Stimulated activated CD4-positive, alpha-beta T cell treated with anti-CD3 and anti-CD28 coated beads, Interleukin-15, amount 100 ng/mL, for 24 hours (primary cell): Measurements from ENCODE around the gene C12orf43.

ENCODE experiments used
- DNase-seq: peaks from one replicate; pipeline ENCODE4 v3.0.0-alpha.2; 2020

Gene C12orf43

DNA sequence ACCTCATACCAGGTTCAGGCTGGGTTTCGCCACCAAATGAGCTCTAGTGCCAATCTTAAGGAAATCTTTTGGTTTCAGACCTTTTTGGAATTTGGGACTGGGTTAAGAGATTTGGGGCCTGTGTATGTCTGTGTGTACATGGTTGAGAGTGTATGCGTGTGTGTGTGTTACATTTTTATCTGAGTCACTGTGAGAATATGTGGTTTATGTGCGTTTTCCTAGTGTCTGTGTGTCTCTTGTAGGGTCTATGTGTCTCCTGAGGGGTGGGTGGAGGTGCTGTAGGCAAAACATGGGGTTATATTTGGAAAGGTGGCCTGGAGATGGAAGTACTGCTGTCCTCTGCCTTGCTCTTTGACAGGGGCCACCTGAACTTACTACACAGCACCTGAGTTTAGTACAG, 17.9 kb downstream of the C12orf43 start:
- DNase-seq: no peak

DNA sequence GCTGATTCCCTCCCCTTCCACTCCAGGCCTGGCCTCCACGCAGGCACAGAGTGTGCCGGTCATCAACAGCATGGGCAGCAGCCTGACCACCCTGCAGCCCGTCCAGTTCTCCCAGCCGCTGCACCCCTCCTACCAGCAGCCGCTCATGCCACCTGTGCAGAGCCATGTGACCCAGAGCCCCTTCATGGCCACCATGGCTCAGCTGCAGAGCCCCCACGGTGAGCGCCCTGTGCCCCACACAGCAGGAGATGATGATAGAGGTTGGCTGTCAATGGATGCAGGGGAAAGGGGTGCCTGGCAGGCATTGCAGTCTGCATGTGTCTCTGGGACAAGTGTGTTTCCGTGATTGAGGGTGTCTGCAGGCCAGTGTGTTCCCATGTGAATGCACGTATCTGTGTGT, 18.8 kb downstream of the C12orf43 start:
- DNase-seq: no peak

- DNase-seq: no peak
Observed at GRCh38 chr12:120996133-120996746, 20.0 kb downstream of the C12orf43 start.

GRCh38 chr12:120994589-120995337, 21.5 kb downstream of the C12orf43 start:
- DNase-seq: no peak

- no peak for DNase-seq
Observed at GRCh38 chr12:120994059-120994458, 22.2 kb downstream of the C12orf43 start.

DNA sequence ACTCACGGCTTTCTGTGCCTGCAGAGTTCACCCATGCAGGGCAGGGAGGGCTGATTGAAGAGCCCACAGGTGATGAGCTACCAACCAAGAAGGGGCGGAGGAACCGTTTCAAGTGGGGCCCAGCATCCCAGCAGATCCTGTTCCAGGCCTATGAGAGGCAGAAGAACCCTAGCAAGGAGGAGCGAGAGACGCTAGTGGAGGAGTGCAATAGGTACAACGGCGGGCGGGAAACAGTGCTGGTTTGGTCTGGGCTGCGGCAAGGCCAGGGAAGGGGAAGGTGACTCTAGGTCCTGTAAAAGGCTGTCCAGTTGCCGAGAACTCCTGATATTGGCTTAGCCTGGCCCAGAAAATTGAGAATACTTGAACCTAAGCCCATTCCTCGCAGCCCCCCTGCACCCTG, 22.8 kb downstream of the C12orf43 start:
- DNase-seq: no peak

DNA sequence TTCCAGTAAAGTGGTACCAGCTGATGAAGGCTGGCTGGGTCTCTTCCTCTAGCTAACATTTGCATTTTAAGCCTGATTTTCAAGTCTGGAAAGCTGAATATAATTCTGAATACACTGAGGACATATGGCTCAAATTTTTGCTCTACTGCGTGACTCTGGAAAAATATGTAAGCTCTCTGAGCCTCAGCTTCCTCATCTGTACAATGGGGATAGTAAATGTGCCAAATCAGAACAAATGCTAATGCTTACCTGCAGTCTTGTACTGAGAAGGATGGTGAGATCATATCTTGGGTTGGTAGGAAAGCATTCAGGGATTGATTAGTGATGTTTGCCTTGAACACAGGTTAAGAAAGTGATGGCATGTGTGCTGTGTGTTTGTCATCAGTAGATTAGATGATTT, 23.3 kb downstream of the C12orf43 start:
- DNase-seq: no peak

GRCh38 chr12:120991965-120992364, 24.3 kb downstream of the C12orf43 start:
- no peak for DNase-seq

- DNase-seq: no peak
Observed at GRCh38 chr12:120990487-120991055, 25.7 kb downstream of the C12orf43 start.

DNA sequence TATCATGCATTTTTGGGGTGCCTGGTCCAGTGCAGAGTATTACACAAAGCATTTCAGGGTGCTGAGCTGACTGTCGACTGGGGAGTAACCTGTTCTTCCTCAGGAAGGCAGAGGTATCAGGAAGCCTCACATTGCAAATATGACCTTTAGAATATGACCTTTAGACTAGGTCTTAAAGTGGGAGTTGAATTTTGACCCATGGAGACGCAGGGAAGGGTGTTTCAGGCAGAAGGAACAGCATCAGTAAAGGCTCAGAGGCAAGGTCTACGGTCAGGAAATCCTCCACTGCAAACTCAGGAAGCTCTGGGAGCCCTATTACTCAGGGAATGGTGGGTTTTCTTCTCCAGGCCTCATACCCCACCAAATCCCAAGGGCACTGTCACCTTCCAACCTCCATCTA, 26.6 kb downstream of the C12orf43 start:
- DNase-seq: no peak

- DNase-seq: no peak
Observed at GRCh38 chr12:120988658-120989057, 27.6 kb downstream of the C12orf43 start.

GRCh38 chr12:120988234-120988633, 28.1 kb downstream of the C12orf43 start:
- no peak for DNase-seq

- no peak for DNase-seq
Observed at GRCh38 chr12:120984351-120984898, 31.9 kb downstream of the C12orf43 start.

DNA sequence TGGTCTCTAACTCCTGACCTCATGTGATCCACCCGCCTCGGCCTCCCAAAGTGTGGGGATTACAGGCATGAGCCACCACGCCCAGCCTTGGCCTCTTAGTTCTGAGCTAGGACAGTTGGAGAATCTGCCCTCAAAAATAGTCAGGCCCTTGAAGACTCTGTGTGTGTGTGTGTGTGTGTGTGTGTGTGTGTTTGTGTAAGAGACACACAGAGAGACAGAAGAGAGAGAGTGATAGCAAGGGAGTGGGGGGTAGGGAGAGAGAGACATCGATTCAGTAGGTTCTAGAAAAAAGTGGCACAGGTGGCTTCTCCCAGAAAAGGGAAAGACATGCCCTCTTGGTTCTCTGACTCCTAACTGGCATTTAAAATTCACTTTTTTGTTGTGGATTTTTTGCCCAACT, 32.5 kb downstream of the C12orf43 start:
- no peak for DNase-seq

GRCh38 chr12:120982659-120983058, 33.6 kb downstream of the C12orf43 start:
- DNase-seq: no peak

DNA sequence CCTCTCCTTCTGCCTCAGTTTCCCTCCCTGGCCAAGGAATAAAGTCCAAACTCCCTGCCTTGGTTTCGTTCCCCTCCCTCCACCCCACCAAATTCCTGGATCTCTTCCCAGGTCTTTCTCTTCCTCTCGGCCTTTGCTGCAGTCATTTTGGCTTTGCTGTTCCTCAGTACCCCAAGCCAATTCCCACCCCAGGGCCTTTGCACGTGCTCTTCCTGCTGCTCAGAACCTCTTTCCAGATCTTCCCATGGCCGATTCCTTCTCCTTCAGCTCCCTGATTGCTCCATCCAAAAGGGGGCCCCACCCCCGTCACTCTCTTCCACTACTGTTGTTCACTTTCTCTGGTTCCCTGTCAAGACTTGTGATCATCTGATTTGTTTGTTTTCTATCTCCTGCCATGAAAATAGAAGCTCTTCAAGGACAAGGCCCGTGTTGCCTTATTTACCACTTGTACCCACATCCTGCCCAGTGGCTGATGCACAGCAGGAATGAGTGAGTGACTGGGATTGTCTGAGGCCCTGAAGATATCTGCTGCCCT, 34.8 kb downstream of the C12orf43 start:
- DNase-seq: no peak

DNA sequence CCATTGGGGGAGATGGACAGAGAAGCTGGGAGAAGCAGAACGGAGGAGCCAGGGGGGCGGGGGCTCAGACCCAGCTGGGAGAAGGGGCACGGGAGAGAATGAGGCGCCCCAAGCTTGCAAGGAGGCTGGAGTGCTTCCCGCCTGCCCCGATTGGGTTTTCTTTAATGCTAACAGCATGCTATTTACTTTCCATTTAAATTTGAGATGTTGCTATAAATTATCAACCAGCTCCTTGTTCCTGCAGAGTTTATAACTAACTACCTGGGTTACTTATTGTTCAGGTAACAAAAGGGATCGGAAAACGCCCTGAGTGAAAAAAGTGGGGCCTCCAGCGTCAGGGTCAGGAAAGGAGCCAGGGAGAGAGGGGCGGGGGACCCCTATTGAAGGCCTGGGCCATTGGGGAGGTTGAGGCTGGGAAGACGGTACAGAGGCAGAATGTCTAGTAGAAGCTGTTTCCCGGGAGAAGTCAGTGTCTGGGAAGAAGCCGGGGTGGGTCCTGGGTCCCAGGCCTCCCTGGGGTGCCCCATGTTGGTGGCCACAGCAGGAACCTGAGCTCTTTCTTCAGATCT, 35.4 kb downstream of the C12orf43 start:
- no peak for DNase-seq

- no peak for DNase-seq
Observed at GRCh38 chr12:120979862-120980696, 36.2 kb downstream of the C12orf43 start.

- no peak for DNase-seq
Observed at GRCh38 chr12:120979220-120979861, 36.9 kb downstream of the C12orf43 start.

DNA sequence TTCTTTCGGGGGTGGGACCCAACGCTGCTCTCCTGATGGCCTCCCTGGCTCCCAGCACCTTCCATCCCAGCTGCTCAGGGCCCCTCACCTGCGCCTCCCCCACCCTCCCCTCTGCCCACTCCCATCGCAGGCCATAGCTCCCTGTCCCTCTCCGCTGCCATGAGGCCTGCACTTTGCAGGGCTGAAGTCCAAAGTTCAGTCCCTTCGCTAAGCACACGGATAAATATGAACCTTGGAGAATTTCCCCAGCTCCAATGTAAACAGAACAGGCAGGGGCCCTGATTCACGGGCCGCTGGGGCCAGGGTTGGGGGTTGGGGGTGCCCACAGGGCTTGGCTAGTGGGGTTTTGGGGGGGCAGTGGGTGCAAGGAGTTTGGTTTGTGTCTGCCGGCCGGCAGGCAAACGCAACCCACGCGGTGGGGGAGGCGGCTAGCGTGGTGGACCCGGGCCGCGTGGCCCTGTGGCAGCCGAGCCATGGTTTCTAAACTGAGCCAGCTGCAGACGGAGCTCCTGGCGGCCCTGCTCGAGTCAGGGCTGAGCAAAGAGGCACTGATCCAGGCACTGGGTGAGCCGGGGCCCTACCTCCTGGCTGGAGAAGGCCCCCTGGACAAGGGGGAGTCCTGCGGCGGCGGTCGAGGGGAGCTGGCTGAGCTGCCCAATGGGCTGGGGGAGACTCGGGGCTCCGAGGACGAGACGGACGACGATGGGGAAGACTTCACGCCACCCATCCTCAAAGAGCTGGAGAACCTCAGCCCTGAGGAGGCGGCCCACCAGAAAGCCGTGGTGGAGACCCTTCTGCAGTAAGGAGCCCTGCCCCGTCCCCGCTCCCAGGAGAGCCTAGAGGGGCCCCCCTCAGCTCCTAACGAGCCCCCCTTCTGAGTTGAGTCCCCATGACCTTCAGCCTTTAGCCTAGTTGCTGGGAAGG, 37.7 kb downstream of the C12orf43 start, which contains the start of gene HNF1A:
HNF1A (plus strand) TSS at position 248 of the 924 bp plus-strand sequence; CDS start at position 474, 226 bp downstream.
- DNase-seq: no peak
